Panc1 (cell line): ENCODE data around the gene FSTL4.

Experiments used
- CTCF ChIP-seq: fragments of 450-650 bp; IDR thresholded peaks from 2 replicates; pipeline ENCODE4 v1.5.1; 2017; ENCODE audit warnings: mild to moderate bottlenecking
- POLR2AphosphoS5 ChIP-seq: IDR thresholded peaks from 2 replicates; pipeline ENCODE4 v1.6.1; 2012; ENCODE audit warnings: mild to moderate bottlenecking, low read depth, low read length, moderate library complexity
- TF ChIP-seq, protein P1 (sequence below), 2 experiments: IDR thresholded peaks; 2 replicates each; pipeline ENCODE4 v1.6.1; 2011 to 2012; ENCODE audit warnings: low read depth in 2 of 2, control low read depth in 1 of 2, low read length in 1 of 2, mild to moderate bottlenecking in 1 of 2, moderate library complexity in 1 of 2; ENCODE audit not compliant: insufficient read depth in 1 of 2

DNA sequence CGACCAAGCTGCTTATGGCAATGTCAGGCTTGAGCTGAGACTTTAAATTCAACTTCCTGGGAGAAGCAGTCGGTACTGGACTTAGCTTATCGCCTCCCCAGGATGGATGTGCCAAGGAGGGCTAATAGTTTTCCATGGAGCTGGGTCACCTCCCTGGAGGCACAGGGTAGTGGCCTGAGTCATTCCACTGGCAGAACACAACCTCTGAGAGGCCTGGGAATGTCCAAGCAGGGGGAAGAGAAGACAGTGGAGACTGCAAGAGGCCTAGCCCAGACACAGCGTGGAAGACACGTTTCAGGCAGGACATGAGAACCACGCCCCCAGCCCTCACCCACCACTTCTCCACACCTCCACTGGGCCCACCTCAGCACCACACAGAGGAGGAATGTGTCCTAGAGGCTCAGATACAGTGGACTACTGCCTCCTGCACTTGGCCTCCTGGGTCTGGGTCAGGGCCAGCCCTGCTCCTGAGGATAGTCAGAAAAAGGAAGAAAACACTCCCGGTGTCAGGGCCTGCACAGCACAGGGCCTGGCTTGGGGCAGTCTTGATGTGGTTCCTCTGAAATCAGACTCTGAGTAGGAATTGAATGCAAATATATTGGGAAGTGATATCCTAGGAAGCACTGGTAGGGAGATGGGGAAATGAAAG is 171.8 kb downstream of the FSTL4 start:
- TF ChIP-seq, protein P1, sequence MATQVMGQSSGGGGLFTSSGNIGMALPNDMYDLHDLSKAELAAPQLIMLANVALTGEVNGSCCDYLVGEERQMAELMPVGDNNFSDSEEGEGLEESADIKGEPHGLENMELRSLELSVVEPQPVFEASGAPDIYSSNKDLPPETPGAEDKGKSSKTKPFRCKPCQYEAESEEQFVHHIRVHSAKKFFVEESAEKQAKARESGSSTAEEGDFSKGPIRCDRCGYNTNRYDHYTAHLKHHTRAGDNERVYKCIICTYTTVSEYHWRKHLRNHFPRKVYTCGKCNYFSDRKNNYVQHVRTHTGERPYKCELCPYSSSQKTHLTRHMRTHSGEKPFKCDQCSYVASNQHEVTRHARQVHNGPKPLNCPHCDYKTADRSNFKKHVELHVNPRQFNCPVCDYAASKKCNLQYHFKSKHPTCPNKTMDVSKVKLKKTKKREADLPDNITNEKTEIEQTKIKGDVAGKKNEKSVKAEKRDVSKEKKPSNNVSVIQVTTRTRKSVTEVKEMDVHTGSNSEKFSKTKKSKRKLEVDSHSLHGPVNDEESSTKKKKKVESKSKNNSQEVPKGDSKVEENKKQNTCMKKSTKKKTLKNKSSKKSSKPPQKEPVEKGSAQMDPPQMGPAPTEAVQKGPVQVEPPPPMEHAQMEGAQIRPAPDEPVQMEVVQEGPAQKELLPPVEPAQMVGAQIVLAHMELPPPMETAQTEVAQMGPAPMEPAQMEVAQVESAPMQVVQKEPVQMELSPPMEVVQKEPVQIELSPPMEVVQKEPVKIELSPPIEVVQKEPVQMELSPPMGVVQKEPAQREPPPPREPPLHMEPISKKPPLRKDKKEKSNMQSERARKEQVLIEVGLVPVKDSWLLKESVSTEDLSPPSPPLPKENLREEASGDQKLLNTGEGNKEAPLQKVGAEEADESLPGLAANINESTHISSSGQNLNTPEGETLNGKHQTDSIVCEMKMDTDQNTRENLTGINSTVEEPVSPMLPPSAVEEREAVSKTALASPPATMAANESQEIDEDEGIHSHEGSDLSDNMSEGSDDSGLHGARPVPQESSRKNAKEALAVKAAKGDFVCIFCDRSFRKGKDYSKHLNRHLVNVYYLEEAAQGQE (IDR thresholded peaks at IDR 0.05; ENCODE audit: insufficient read depth in 1 of 2, low read depth in 2 of 2, low read length in 1 of 2) = no peak
- TF ChIP-seq CTCF (no peak), POLR2AphosphoS5 (no peak)
